Caco-2 (cell line): ENCODE data around the gene ABCA13. TPM values are rescaled to one million over a fixed set of nuclear protein-coding genes. Genes with fewer than 3 reads are reported as not detected.
A peak's percentile ranks its signal among the peaks of the same experiment; 100 is the strongest.

Source experiments
- BruUV-seq: library from RNA; stranded (reverse); fragments of 400-500 nt; replicated peaks from 2 replicates; lab custom pipeline; 2021; lab: Mats Ljungman, UMichigan
- CTCF ChIA-PET: fragments of 300-600 bp; sonication (Branson Sonifier 250); formaldehyde crosslinking; loops from one replicate; lab custom pipeline; 2022; ENCODE audit warnings: antibody characterized with exemption; lab: Charles Lee
- POLR2A ChIA-PET: fragments of 300-600 bp; sonication (Branson Sonifier 250); formaldehyde crosslinking; loops from one replicate; lab custom pipeline; 2022; ENCODE audit warnings: antibody characterized with exemption; lab: Charles Lee
- DNase-seq, 2 experiments: peaks; one replicate each; pipeline versions ENCODE4 v3.0.0 to v3.0.0-alpha.2; 2020 to 2022
- H3K27me3 ChIP-seq: replicated peaks from 2 replicates; pipeline ENCODE4 v1.6.0; 2011; ENCODE audit warnings: low read length; ENCODE audit not compliant: control insufficient read depth, insufficient read depth
- H3K36me3 ChIP-seq: 2 replicates; pipeline ENCODE4 v1.5.1; 2011; ENCODE audit warnings: low read length; ENCODE audit not compliant: control insufficient read depth, insufficient read depth
- H3K4me1 ChIP-seq: fragments of 250-450 bp; sonication (Bioruptor Pico); 2 replicates; pipeline ENCODE4 v1.5.1; 2020; ENCODE audit warnings: mild to moderate bottlenecking
- H3K4me3 ChIP-seq: 2 replicates; pipeline ENCODE4 v1.5.1; 2011; ENCODE audit warnings: low read depth, mild to moderate bottlenecking, control low read depth, low read length
- H3K9me3 ChIP-seq: fragments of 250-450 bp; sonication (Bioruptor Pico); 2 replicates; pipeline ENCODE4 v1.5.1; 2020; ENCODE audit warnings: mild to moderate bottlenecking, moderate library complexity
- H3K27ac Mint-ChIP-seq: one replicate; pipeline ENCODE4 v1.8.0; 2022; ENCODE audit warnings: mixed read lengths; ENCODE audit not compliant: unreplicated experiment
- H3K27me3 Mint-ChIP-seq: one replicate; pipeline ENCODE4 v1.8.0; 2022; ENCODE audit warnings: mixed read lengths; ENCODE audit not compliant: insufficient read depth, unreplicated experiment
- H3K36me3 Mint-ChIP-seq: one replicate; pipeline ENCODE4 v1.8.0; 2022; ENCODE audit warnings: mild to moderate bottlenecking, mixed read lengths; ENCODE audit not compliant: insufficient read depth, unreplicated experiment
- H3K4me1 Mint-ChIP-seq: one replicate; pipeline ENCODE4 v1.8.0; 2022; ENCODE audit warnings: low read depth, mixed read lengths; ENCODE audit not compliant: unreplicated experiment
- H3K4me3 Mint-ChIP-seq: one replicate; pipeline ENCODE4 v1.8.0; 2022; ENCODE audit warnings: mild to moderate bottlenecking, moderate library complexity, mixed read lengths; ENCODE audit not compliant: unreplicated experiment
- H3K9me3 Mint-ChIP-seq: one replicate; pipeline ENCODE4 v1.8.0; 2022; ENCODE audit warnings: mixed read lengths; ENCODE audit not compliant: unreplicated experiment
- CTCF ChIP-seq, 2 experiments: fragments of 200-600 bp in 1 of 2; IDR thresholded peaks; 1 replicate in 1 of 2; 2 replicates in 1 of 2; pipeline versions ENCODE4 v1.5.1 to v1.8.0; 2011 to 2022; ENCODE audit warnings: antibody characterized with exemption in 1 of 2, control low read depth in 1 of 2, inconsistent platforms in 1 of 2, low read depth in 1 of 2, low read length in 1 of 2, mild to moderate bottlenecking in 1 of 2, moderate library complexity in 1 of 2; ENCODE audit not compliant: insufficient read depth in 1 of 2, severe bottlenecking in 1 of 2, unreplicated experiment in 1 of 2
- intact Hi-C: fragments of 100-400 bp; cut with micrococcal nuclease; formaldehyde crosslinking; loops from one replicate; pipeline ENCODE4 v1.10.0; 2022; ENCODE audit not compliant: unreplicated experiment
- total RNA-seq: library from RNA; stranded (reverse); gene quantifications from 2 replicates; pipeline ENCODE4 v1.2.3, GENCODE V29; 2022

Gene ABCA13
- total RNA-seq, 1 experiment from 2014 or later = 0.07 TPM

GRCh38 chr7:48617508-48617907 is 446.2 kb downstream of the ABCA13 start:
- H3K27me3 Mint-ChIP-seq = peaks cover 18% of the 10 kb centered on the region
- DNase-seq = no peak
- Histone ChIP-seq H3K4me1 (no peaks in the 10 kb centered on the region), H3K27me3 (no peaks in the 10 kb centered on the region; the same call in none of the 2 replicates), H3K36me3 (no peaks in the 10 kb centered on the region), H3K9me3 (no peaks in the 10 kb centered on the region), H3K4me3 (no peak overlapping the region)
- ChIA-PET POLR2A (no interaction called here), CTCF (no interaction called here)
- no peak for TF ChIP-seq CTCF (IDR thresholded peaks at IDR 0.05; ENCODE audit: insufficient read depth in 1 of 2, low read depth in 1 of 2, low read length in 1 of 2, severe bottlenecking in 1 of 2, unreplicated experiment in 1 of 2)
- no peaks in the 10 kb centered on the region for H3K36me3 Mint-ChIP-seq
- H3K4me1 Mint-ChIP-seq = no peaks in the 10 kb centered on the region
- no TSS peak for BruUV-seq
- H3K27ac Mint-ChIP-seq = no peak overlapping the region
- no peak overlapping the region for H3K4me3 Mint-ChIP-seq
- H3K9me3 Mint-ChIP-seq = no peaks in the 10 kb centered on the region
- intact Hi-C loops = loop anchor here (10.0 kb wide), 1 partner anchor 1237 kb away; no protein-coding TSS in a partner anchor

- Histone ChIP-seq H3K27me3 (no peaks in the 10 kb centered on the region; the same call in none of the 2 replicates), H3K4me3 (no peak overlapping the region), H3K4me1 (no peaks in the 10 kb centered on the region), H3K36me3 (no peaks in the 10 kb centered on the region), H3K9me3 (no peaks in the 10 kb centered on the region)
- BruUV-seq = no TSS peak
- ChIA-PET POLR2A (no interaction called here), CTCF (no interaction called here)
- DNase-seq = peak in 1 of 2 experiments; percentile 5
- Mint-ChIP-seq H3K27ac (no peak overlapping the region), H3K4me1 (no peaks in the 10 kb centered on the region), H3K4me3 (no peak overlapping the region), H3K27me3 (peaks cover 19% of the 10 kb centered on the region), H3K36me3 (no peaks in the 10 kb centered on the region), H3K9me3 (no peaks in the 10 kb centered on the region)
- intact Hi-C loops = loop anchor here (1.0 to 10.0 kb wide), 2 partner anchors 257 to 1237 kb away; no protein-coding TSS in a partner anchor
- TF ChIP-seq CTCF (IDR thresholded peaks at IDR 0.05; ENCODE audit: insufficient read depth in 1 of 2, low read depth in 1 of 2, low read length in 1 of 2, severe bottlenecking in 1 of 2, unreplicated experiment in 1 of 2) = no peak
Measured at GRCh38 chr7:48617993-48618392, 446.7 kb downstream of the ABCA13 start.

- Histone ChIP-seq H3K9me3 (no peaks in the 10 kb centered on the region), H3K36me3 (no peaks in the 10 kb centered on the region), H3K27me3 (no peaks in the 10 kb centered on the region; the same call in none of the 2 replicates), H3K4me1 (no peaks in the 10 kb centered on the region), H3K4me3 (no peak overlapping the region)
- H3K4me3 Mint-ChIP-seq = no peak overlapping the region
- DNase-seq = no peak
- H3K27ac Mint-ChIP-seq = no peak overlapping the region
- peaks cover 24% of the 10 kb centered on the region for H3K27me3 Mint-ChIP-seq
- intact Hi-C loops = no loop called here
- no peaks in the 10 kb centered on the region for H3K4me1 Mint-ChIP-seq
- no peaks in the 10 kb centered on the region for H3K36me3 Mint-ChIP-seq
- ChIA-PET POLR2A (no interaction called here), CTCF (no interaction called here)
- BruUV-seq = no TSS peak
- H3K9me3 Mint-ChIP-seq = no peaks in the 10 kb centered on the region
- TF ChIP-seq CTCF (IDR thresholded peaks at IDR 0.05; ENCODE audit: insufficient read depth in 1 of 2, low read depth in 1 of 2, low read length in 1 of 2, severe bottlenecking in 1 of 2, unreplicated experiment in 1 of 2) = no peak
Measured at GRCh38 chr7:48621076-48621475, 449.8 kb downstream of the ABCA13 start.
